Astrocyte of the cerebellum (primary cell): Measurements from ENCODE around the gene SNX1.

Source experiments
- DNase-seq: peaks from one replicate; pipeline ENCODE4 v3.0.0-alpha.2; 2011; ENCODE audit warnings: low read depth
- H3K4me3 ChIP-seq: 2 replicates; pipeline ENCODE4 v1.5.1; 2011; ENCODE audit warnings: mild to moderate bottlenecking, low read depth, low read length, moderate library complexity
- in situ Hi-C: cut with HindIII; loops from 2 replicates; pipeline ENCODE4 v1.10.0; 2017; ENCODE audit warnings: low sequenced_read_pairs
- TF ChIP-seq, protein P1 (sequence below): IDR thresholded peaks from 2 replicates; pipeline ENCODE4 v1.5.1; 2012; ENCODE audit warnings: low read length, low read depth, moderate library complexity, mild to moderate bottlenecking; ENCODE audit errors: missing control alignments

Gene SNX1

DNA sequence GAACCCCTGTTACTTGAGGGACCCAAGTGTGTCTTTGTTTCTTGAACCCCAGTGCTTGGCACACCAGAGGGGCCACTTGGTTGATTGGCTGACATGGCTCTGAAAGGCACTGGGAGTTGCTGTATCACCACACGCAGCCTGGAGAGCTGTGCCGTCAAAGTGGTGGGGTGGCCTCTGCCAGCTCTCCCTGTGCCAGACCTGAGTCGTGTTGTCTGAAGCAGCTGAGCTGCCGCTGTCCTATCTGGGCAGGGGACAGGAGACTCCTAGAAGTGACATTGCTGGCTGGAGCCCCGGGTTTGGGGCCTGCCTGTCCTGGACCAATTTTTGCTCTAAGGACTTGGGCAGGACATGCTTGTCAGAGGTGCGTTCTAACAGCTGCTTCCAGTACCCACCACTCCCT, 50.3 kb downstream of the SNX1 start:
- in situ Hi-C loops = no loop called here
- DNase-seq = no peak
- no peak overlapping the region for H3K4me3 ChIP-seq
- TF ChIP-seq, protein P1, sequence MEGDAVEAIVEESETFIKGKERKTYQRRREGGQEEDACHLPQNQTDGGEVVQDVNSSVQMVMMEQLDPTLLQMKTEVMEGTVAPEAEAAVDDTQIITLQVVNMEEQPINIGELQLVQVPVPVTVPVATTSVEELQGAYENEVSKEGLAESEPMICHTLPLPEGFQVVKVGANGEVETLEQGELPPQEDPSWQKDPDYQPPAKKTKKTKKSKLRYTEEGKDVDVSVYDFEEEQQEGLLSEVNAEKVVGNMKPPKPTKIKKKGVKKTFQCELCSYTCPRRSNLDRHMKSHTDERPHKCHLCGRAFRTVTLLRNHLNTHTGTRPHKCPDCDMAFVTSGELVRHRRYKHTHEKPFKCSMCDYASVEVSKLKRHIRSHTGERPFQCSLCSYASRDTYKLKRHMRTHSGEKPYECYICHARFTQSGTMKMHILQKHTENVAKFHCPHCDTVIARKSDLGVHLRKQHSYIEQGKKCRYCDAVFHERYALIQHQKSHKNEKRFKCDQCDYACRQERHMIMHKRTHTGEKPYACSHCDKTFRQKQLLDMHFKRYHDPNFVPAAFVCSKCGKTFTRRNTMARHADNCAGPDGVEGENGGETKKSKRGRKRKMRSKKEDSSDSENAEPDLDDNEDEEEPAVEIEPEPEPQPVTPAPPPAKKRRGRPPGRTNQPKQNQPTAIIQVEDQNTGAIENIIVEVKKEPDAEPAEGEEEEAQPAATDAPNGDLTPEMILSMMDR = no peak

DNA sequence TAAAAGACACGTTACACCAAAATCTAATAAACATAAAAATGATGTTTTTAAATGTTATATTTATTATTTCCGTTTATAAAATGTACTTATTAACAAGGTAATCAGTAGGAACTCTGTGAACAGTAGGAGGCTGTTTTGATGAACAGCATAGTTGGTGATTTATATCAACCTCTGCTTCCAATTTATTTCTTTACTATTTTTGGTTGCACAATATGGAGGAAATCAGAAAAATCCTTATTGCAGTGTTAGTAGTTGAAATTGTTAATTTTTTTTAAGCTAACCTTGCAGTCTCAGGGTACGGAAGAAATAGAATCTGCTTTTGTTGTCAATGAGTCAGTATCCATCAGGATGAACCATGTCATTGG, 50.7 kb downstream of the SNX1 start:
- DNase-seq = no peak
- TF ChIP-seq, protein P1 = no peak
- no peak overlapping the region for H3K4me3 ChIP-seq
- in situ Hi-C loops = no loop called here

DNA sequence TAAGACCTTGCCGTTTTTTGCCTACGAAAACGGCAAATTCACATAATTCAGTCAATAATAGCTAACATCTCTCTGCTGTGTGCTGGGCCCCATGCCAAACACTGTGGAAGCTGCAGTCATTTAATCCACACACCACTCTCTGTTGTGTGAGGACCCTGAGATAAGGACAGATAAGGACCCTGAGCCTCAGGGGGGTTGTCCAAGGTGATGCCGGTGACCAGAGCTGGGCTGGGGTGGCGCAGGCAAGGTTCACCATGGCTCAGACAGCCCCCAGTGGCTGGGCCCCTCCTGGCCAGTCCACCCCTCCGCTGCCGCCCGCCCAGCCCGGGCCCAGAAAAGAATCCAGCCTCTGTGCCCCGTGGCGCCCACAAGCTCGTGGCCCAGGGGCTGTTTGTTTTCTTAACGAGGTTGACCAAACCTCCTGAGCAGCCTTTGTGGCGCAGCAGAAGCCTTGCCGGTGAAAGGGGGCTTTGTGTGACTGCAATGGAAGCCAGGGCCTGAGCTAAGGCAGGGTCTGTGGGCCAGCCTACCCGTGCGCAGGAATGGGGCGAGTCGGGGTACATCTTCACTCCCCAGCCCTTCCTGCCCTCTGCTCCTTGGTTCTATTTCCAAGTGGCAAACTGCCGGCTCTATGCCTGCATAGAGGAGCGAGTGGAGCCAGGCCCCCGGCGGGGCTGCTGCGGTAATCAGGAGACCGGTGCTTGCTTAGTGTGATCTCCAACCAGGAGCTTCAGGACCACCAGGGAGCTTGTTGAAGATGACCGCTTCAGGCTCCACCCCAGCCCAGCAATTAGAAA, 51.3 kb downstream of the SNX1 start:
- in situ Hi-C loops = no loop called here
- DNase-seq = no peak
- H3K4me3 ChIP-seq = no peak overlapping the region
- TF ChIP-seq, protein P1 = no peak

DNA sequence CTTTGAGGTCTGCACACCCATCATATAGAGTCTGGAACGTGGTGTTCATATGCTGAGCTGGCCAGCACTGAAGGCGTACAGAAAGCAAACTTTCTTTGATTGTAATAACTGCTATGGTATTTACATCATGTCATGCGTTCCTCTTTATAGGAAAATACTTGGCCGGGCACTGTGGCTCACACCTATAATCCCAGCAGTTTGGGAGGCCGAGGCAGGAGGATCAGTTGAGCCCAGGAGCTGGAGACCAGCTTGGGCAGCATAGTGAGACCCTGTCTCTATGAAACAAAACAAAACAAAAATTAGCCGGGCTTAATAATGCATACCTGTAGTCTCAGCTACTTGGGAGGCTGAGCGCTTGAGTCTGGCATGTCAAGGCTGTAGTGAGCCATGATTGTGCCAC, 52.4 kb downstream of the SNX1 start:
- H3K4me3 ChIP-seq = no peak overlapping the region
- no peak for DNase-seq
- TF ChIP-seq, protein P1 = no peak
- in situ Hi-C loops = no loop called here

DNA sequence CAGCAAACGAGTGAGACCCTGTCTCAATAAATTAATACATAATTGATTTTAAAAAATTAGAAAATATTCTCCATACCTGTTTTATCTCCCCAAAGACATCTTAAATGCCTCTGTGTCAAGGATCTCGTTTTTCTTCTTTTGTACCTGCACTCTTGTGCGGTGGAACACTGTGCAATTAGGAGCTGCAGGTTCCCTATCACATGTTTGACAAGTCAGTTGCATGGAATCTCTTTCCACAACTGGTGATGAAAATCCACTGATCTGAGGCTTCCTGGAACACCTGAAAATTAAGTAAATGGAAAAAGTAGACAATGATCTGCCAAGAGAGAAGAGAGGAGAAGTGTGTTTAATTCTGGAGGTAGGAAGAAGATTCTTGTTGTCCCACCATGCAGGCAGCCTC, 52.8 kb downstream of the SNX1 start:
- TF ChIP-seq, protein P1 = no peak
- in situ Hi-C loops = no loop called here
- no peak for DNase-seq

DNA sequence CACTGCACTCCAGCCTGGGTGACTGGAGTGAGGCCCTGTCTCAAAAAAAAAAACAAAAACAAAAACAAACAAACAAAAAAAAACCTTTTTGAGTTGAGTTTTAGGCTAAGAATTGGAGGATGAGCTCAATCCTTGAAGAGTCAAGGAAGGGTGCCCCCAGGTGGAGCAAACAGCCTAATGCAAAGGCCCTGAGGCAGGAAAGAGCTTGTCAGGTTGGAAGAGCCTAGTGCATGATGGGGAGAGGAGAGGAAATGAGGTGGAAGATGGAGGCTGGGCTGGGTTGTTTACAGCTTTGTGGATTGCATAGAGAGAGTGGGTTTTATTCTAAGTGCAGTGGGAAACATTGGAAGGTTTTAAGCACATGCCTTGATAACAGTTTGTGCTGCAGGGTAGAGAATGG, 53.6 kb downstream of the SNX1 start:
- no peak for DNase-seq
- H3K4me3 ChIP-seq = no peak overlapping the region
- TF ChIP-seq, protein P1 = no peak
- in situ Hi-C loops = no loop called here

More for the DNA sequence above, 52.8 kb downstream of the SNX1 start:
- H3K4me3 ChIP-seq = no peak overlapping the region
